ENCODE results near the gene KLRK1.

GRCh38 chr12:10362828-10363657 lies 26.8 kb downstream of the KLRK1 start:
- TF ChIP-seq CTCF (IDR thresholded peaks at IDR 0.05 in 2 of 3, conservative IDR thresholded peaks at IDR 0.05 in 1 of 3; ENCODE audit: borderline replicate concordance in 1 of 3, insufficient read depth in 1 of 3, low read depth in 2 of 3, low read length in 2 of 3): no peak
- TF ChIP-seq POLR2A (IDR thresholded peaks at IDR 0.05; ENCODE audit: borderline replicate concordance, extremely low read depth, insufficient read depth, insufficient read length): no peak
- no peak for TF ChIP-seq EZH2phosphoT487 (IDR thresholded peaks at IDR 0.05; ENCODE audit: borderline replicate concordance)
- TF ChIP-seq SP1 (IDR thresholded peaks at IDR 0.05; ENCODE audit: low read depth): no peak
- no peak for TF ChIP-seq CBX3 (IDR thresholded peaks at IDR 0.05; ENCODE audit: low read depth)
- no peak for TF ChIP-seq JUND (IDR thresholded peaks at IDR 0.05)
- TF ChIP-seq EGR1 (IDR thresholded peaks at IDR 0.05; ENCODE audit: low read depth): no peak
- TF ChIP-seq EZH2 (IDR thresholded peaks at IDR 0.05): no peak
- no peak for TF ChIP-seq TCF7L2 (IDR thresholded peaks at IDR 0.05; ENCODE audit: borderline replicate concordance, extremely low read depth, insufficient read depth, insufficient read length)
- no peak for TF ChIP-seq POLR2AphosphoS5 (IDR thresholded peaks at IDR 0.05; ENCODE audit: low read depth, low read length)
- no peak for TF ChIP-seq FOSL1 (IDR thresholded peaks at IDR 0.05; ENCODE audit: low read depth)

Measured in HCT116 (cell line).